GM12878 (cell line): ENCODE measurements around the gene TRPM1.

ENCODE experiments used
- CBX3 ChIP-seq: fragments of 200-600 bp; sonication (generic); IDR thresholded peaks from 2 replicates; pipeline ENCODE4 v1.6.1; 2016; ENCODE audit warnings: low read depth, borderline replicate concordance
- CBX5 ChIP-seq: sonication (generic); IDR thresholded peaks from 2 replicates; pipeline ENCODE4 v1.6.1; 2016; ENCODE audit warnings: low read depth, moderate library complexity, mild to moderate bottlenecking, inconsistent platforms
- CHD1 ChIP-seq: IDR thresholded peaks from 2 replicates; pipeline ENCODE4 v1.6.1; 2012; ENCODE audit warnings: low read depth, low read length, improper control_type of control experiment
- EP300 ChIP-seq, 2 experiments: fragments of 150-350 bp in 1 of 2; IDR thresholded peaks; 2 replicates each; pipeline ENCODE4 v1.6.1; 2011 to 2012; ENCODE audit warnings: low read depth in 2 of 2, low read length in 2 of 2, borderline replicate concordance in 1 of 2, improper control_type of control experiment in 1 of 2, inconsistent platforms in 1 of 2; ENCODE audit not compliant: control insufficient read depth in 1 of 2
- EZH2 ChIP-seq: IDR thresholded peaks from 2 replicates; pipeline ENCODE4 v1.6.1; 2012; ENCODE audit warnings: low read depth, mild to moderate bottlenecking, control low read depth, inconsistent platforms, low read length, borderline replicate concordance; ENCODE audit not compliant: control insufficient read depth
- KAT2A ChIP-seq: conservative IDR thresholded peaks from 2 replicates; pipeline ENCODE4 v1.6.1; 2011; ENCODE audit warnings: low read depth, low read length; ENCODE audit not compliant: control insufficient read depth
- LARP7 ChIP-seq: fragments of 450-650 bp; IDR thresholded peaks from 2 replicates; pipeline ENCODE4 v1.6.1; 2017; ENCODE audit warnings: mild to moderate bottlenecking
- POLR2AphosphoS5 ChIP-seq: IDR thresholded peaks from 2 replicates; pipeline ENCODE4 v1.6.1; 2011; ENCODE audit warnings: mild to moderate bottlenecking, low read length, inconsistent platforms
- RAD21 ChIP-seq: IDR thresholded peaks from 2 replicates; pipeline ENCODE4 v1.6.1; 2011; ENCODE audit warnings: mild to moderate bottlenecking, low read depth, low read length, moderate library complexity; ENCODE audit not compliant: insufficient read depth
- SMC3 ChIP-seq: IDR thresholded peaks from 2 replicates; pipeline ENCODE4 v1.6.1; 2011; ENCODE audit warnings: low read length, improper control_type of control experiment, borderline replicate concordance
- SP1 ChIP-seq: IDR thresholded peaks from one replicate; pipeline ENCODE4 v1.6.1; 2011; ENCODE audit warnings: low read depth, low read length
- STAT1 ChIP-seq: fragments of 450-650 bp; conservative IDR thresholded peaks from 2 replicates; pipeline ENCODE4 v1.6.1; 2014; ENCODE audit warnings: antibody characterized with exemption, mild to moderate bottlenecking
- TAF1 ChIP-seq: IDR thresholded peaks from 2 replicates; pipeline ENCODE4 v1.6.1; 2011; ENCODE audit warnings: mild to moderate bottlenecking, low read depth, low read length, borderline replicate concordance
- TF ChIP-seq, protein P1 (sequence below), 3 experiments: IDR thresholded peaks in 2 of 3; conservative IDR thresholded peaks in 1 of 3; 2 replicates each; pipeline ENCODE4 v1.5.1; 2011; ENCODE audit warnings: low read depth in 3 of 3, low read length in 3 of 3, mild to moderate bottlenecking in 3 of 3, control low read depth in 2 of 3, moderate library complexity in 2 of 3, inconsistent platforms in 1 of 3, mixed read lengths in 1 of 3; ENCODE audit not compliant: control insufficient read depth in 2 of 3, insufficient read depth in 1 of 3; ENCODE audit errors: extremely low read depth in 1 of 3

DNA sequence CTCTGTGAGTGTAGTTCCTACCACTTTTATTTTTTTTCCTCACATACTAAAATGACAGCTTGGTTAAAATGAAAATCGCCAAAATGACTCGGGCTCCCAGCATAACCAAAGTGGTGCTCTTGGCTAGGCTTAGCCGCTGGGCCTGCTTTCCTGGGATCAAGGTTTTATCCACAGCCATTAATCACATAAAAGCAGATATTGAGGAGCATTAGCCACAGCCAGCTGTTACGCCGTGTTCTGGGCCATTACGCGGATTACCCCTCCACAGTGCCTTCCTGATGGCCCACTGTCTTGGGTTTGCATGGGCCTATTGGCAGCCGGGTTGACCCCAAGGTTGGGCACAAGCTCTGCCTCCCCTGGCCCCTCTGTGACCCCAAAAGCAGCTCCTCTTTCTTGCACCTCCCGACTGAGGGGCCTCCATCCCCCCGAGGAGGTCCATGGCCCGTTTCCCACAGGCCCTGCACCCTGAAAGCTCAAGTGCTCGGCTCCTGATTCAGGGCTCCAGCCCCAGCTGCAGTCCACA, 30.4 kb upstream of the TRPM1 start:
- TF ChIP-seq TAF1 (no peak), CBX3 (no peak), RAD21 (no peak), LARP7 (no peak), EP300 (IDR thresholded peaks at IDR 0.05; ENCODE audit: borderline replicate concordance in 1 of 2, control insufficient read depth in 1 of 2, low read depth in 2 of 2, low read length in 2 of 2) (no peak), POLR2AphosphoS5 (no peak), CBX5 (no peak), EZH2 (no peak), SP1 (no peak), STAT1 (no peak), KAT2A (no peak), CHD1 (no peak), SMC3 (no peak)
- TF ChIP-seq, protein P1, sequence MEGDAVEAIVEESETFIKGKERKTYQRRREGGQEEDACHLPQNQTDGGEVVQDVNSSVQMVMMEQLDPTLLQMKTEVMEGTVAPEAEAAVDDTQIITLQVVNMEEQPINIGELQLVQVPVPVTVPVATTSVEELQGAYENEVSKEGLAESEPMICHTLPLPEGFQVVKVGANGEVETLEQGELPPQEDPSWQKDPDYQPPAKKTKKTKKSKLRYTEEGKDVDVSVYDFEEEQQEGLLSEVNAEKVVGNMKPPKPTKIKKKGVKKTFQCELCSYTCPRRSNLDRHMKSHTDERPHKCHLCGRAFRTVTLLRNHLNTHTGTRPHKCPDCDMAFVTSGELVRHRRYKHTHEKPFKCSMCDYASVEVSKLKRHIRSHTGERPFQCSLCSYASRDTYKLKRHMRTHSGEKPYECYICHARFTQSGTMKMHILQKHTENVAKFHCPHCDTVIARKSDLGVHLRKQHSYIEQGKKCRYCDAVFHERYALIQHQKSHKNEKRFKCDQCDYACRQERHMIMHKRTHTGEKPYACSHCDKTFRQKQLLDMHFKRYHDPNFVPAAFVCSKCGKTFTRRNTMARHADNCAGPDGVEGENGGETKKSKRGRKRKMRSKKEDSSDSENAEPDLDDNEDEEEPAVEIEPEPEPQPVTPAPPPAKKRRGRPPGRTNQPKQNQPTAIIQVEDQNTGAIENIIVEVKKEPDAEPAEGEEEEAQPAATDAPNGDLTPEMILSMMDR (IDR thresholded peaks at IDR 0.05 in 2 of 3, conservative IDR thresholded peaks at IDR 0.05 in 1 of 3; ENCODE audit: control insufficient read depth in 2 of 3, extremely low read depth in 1 of 3, insufficient read depth in 1 of 3, low read depth in 3 of 3, low read length in 3 of 3), result no peak
